Colon (tissue), 2 donors: ENCODE measurements around the gene ALCAM.

ENCODE experiments used
- FAIRE-seq: peaks from 2 replicates; lab custom pipeline; 2012; peaks lifted over from hg19 to GRCh38; lab: Jason Lieb, UNC
- donor health status: control.
- donor health status: control.

ALCAM gene

DNA sequence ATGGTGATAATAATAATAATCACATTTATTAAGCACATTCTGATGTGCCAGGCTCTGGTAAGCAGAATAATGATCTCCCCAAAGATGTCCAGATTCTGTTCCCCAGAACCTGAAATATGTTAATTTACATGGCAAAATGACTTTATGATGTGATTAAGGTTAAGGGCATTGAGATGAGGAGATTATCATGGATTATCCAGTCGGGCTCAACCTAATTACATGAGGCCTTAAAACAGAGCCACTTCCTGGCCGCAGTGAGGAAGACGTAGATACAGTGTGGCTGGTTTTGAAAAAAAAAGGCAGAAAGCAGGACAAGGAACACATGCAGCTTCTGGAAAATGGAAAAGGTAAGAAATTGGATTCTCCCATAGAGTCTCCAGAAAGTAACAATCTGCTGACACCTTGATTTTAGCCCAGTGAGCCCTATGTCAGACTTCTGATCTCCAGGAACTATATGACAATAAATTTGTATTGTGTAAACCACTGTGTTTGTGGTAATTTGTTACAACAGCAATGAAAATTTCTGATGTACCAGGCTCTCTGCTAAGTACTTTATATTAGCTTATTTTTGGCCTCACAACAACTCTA is 126.7 kb downstream of the ALCAM start:
- no peak for FAIRE-seq

DNA sequence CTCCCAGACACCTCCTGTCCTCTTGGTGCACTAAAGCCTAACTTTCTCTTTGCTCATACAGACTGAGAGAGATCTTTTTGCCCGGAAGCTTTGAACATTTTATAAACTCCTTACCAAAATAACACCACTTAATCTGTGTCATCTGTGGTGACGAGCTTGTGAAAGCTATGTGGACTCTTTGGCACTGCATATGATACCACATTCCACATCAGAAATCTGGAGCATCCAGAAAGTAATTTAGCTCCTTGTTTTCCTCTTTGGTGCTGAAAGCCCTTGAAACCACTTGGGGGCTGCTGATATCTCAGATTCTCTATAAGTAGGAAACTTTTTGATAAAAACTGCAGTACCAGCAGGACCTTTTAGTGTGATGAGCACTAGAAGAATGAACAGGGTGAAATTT is 128.3 kb downstream of the ALCAM start:
- no peak for FAIRE-seq

DNA sequence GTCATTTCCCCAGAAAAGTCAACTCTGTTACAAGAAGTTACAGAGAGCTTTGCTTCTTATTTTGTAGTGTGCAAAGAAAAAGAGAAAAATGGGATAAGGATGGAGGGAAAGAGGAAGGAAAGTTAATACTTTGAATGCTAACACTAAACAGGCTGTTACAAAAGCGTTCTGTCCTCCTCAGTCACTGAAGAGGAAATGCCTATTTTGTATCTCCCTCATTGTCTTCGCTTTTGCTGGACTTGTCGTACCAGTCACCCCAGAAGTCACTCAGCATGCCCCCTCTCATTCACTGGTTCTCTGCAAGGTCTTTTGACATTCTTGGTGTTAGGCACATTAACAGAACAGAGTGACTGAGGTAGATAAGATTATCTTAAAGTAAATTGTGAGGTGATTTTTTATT is 129.6 kb downstream of the ALCAM start:
- FAIRE-seq = no peak

DNA sequence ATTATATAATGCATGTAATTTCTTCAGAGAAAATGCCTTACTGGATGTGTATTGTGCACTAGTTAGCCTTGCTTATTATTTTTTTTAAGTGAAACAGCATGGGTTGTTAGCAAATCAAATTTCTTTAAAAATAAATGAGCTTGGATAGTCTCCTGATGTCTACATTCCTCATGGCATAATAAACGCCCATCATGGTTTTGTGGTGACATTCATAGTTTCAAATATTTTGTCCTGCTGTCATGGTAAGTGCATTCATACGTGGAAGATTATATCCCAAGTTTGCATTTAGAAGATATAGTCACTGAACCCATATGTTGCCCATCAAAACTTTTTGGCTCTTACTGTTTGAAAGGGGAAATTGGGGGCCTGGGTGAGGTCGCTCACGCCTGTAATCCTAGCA is 130.7 kb downstream of the ALCAM start:
- no peak for FAIRE-seq

DNA sequence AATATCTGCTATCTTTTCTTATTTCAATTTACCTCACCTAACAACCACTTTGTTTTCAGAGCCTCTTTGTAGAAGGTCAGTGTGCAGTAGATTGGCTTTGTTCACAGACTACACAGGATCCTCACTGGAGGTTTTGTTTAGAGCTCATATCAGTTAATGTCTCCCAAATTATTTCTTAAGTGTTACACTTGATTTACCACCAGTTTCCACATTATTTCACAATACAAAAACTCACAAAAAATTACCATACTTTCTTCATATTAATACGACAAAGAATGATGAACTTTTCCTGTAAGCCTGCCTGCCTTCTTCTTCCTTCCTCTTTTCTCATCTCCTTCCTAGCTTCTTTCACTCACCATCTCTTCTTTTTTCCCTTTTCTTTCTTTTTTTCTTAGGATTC is 133.3 kb downstream of the ALCAM start:
- no peak for FAIRE-seq

DNA sequence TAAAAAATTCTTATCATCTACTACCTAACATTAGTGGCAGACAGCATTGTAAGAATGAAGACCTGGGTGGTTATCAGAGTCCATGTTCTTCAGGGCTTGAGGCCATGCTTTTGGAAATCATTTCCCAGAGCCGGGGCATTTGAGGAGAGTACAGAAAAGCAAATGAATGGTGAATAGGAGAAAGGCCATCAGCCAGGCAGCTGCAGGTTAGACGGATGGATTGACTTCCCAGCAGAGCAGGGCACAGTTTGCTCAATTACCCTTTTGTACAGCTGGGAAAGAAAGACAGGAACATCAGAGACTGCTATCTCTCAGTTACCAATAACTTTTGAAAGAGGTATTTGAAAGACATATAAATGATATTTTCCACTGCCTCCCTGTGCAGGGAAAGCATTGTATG is 135.6 kb downstream of the ALCAM start:
- no peak for FAIRE-seq

DNA sequence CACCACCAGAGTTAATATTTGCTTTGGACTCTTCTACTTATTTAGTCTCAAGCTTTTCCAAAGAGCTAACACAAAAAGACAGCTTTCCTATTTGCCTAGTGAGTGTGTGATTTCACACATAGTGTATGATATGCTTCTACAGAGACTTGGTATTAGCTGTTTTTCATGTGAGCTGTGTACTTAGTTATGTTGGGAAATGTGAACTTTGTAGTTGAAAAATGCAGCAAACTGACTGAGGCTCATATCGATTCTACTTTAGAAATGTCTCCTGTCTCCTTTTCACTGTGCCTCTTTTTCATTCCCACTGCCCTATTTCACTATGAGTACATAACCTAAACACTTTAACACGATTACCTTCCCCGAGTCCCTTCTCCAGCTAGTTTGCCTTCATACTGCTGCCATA is 136.5 kb downstream of the ALCAM start:
- FAIRE-seq = no peak

DNA sequence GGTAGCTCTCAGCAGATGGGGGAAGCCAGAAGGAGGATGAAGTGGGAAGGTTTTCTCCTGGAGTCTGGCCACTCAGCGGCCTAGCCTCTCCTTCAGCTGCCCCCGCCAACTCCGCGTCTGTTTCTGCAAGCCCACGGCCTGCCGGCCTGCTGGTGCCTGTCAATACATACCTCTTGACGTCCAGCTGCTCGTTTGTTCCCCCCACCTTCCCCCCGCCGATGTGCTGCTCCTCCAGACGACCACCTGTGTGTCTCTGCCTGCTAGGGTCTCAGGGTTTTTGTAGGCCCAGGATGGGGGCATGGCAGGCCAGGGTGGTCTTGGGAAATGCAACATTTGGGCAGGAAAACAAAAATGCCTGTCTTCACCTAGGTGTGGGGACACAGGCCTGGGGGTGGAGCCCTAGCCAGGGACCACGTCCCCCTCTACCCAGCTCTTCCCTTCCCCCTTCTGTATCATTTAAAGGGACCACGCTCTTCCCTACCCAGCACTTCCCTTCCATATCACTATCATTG is 137.8 kb downstream of the ALCAM start:
- no peak for FAIRE-seq

DNA sequence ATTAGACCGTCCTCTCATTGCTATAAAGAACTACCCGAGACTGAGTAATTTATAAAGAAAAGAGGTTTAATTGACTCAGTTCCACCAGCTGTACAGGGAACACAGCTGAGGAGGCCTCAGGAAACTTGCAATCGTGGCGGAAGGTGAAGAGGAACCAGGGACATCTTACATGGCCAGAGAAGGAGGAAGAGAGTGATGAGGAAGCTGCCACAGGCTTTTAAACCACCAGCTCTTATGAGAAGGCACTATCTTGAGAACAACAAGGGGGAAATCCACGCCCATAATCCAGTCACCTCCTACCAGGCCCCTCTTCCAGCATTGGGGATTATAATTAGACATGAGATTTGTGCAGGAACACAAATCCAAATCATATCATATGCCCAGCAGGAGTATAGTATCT is 138.5 kb downstream of the ALCAM start:
- FAIRE-seq = no peak

DNA sequence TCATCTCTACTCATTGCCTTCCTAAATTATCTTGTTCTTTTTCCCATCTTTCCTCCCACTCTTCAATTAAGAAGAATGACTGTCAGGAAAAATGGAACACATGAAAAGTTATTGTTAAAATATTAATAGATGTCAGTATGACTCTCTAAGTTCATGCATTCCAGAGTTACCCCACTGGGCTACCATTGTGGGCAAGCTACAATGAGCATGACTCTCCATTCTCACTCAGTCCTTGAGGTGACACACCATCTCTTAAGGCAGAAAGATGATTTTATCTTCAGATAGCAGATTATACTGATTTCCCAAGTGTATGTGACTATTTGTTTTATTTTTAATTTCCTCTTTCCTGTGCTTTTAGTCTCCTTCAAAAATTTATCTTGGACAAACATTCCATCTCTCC is 144.3 kb downstream of the ALCAM start:
- FAIRE-seq = no peak

DNA sequence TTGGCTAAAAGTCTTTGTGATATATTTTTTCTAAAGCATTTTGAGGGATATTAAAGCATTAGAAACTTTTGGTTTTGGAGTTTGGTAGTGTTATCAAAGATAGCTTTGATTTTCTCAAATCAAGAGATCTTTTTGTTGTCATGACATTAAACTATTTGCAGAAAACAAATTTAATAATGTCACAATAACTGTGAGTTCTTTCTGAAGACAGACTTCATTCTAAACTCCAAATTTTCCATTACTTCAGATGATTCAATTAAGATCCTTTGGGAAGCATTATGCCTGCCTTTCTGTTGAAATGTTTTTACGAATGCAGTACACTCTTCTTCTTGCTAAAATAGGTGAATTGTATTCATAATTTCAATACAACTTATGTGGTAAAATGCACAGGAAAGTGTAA is 145.4 kb downstream of the ALCAM start:
- FAIRE-seq = no peak

DNA sequence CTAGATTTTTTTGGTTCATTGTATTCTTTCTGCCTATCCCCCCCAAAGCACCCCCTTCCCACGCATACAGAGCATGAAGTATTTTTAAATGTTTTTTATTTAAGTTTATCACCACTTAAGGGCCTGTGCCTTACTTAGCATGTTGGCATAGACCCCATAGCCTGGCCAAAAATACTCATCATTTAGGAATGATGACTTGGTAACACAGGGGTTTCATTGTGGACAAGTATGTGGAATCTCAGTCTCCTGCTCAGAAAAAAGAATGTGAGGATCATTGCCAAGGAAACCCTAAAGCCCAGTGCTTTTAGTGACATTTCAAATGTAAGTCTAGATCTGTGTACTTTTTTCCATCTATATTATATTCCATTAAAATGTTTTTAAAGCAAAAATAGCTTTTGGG is 146.3 kb downstream of the ALCAM start:
- no peak for FAIRE-seq

DNA sequence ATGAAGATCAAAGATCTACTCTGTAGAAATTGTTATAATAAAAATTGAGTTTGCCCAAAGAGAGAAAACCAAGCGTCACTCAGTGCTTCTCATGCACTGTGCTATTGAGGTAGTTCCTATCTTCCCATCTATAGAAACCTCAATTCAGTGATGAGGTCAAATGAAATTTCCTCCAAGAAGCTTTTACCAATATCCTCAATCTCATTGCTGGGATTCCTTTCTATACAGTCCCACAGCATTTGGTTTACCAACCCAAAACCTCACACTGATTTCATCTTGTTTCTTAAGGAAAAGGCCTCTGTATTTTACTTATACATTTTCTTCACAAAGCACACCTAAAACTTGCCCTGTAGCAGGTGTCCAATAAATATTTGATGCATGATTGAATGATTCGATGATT is 147.2 kb downstream of the ALCAM start:
- no peak for FAIRE-seq

DNA sequence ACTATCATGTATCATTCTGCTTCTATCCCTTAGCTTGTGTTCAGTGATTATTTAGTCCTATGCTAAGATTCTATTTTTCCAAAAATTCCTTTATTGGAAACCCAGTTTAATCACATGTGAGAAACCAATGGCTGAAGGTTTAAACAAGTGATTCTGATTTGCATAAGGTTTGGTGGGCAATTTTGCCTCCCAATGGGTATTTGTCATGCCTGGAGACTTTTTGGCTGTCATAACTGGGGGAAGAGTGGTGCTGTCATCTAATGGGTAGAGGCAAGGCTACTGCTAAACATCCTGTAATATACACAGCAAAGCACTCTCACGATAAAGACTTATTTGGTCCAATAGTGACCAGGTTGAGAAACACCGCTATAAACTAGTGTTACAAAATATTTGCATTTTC is 148.7 kb downstream of the ALCAM start:
- no peak for FAIRE-seq

DNA sequence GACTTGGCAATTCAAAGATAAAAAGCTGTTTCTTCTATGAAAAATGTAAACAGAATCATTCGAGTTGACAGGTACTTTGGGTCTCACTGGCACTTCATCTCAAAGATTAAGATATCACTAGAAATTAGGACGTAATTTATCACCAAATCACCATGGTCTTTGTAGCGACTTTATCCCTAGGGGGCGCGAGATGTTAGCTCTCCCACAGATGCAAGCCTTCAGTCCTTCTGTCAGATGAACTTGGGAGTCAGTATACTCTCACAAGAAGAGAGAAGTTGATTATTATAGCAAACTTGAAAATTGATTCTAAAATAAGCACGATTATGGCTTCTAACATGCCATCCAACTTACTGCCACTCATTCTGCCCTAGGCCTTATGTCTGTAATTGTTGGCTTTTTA is 150.3 kb downstream of the ALCAM start:
- no peak for FAIRE-seq

DNA sequence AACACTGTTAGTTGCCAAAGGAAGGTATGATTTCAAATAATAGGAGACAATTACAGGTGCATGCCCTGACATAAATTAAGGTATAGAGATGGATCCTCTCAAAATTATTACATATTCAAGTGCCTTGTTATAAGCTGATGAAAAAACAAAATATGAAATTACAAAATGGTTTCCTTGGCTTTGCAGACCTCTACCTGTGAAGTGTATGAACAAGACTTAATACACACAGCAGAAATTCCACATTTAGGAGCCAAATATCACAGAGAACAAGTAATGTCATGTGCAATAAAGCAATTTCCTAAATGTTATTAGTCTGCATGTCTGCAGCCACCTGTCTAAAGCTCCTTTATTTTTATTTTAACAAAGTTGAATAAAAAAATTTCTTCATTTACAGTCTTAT is 151.5 kb downstream of the ALCAM start:
- FAIRE-seq = no peak

DNA sequence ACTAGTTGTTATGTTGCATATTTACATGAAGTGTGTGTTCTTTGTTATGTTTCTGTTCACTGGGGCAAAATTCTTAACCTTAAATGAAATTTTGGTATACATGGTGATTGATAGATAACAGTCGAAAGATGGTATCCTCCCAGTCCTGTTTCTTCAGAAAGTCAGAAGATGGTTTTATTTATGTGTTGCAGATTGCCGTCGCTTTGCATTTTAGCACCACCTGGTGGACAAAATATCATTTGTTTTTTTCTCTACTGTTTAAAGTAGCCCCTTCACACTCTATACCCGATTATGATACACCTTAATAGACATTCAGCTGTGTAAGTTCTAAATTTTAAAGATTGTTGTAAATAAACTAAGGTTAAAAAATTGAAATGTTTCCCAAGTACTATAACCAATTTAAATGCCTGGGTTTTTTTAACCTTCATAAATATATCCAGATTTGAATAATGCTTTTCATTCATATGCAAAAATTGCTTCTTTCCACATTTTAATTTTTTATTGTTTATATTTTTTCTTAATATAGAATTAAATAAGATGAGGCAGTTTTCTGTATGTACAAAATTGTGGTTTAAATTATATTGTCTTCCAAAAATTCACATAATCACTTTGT is 152.2 kb downstream of the ALCAM start:
- FAIRE-seq = peak; percentile 65

DNA sequence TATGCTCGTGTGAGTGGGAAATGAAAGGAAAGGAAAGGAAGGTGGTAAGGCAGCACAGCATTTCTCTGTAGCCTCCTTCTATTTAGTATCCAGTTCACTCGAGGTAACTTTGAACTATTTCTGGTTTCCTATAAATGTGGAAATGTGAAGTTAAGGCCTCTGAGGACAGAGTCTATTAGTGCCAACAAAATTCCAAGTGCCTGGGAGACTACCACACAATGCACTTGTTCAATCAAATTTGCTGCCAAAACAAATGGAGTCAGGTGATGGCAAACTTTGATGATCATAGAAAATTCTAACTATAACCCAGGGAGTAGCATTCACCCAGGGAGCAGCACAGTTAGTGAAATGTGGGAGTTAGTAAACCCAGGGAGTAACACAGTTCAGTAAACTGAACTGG is 155.1 kb downstream of the ALCAM start:
- FAIRE-seq = no peak

DNA sequence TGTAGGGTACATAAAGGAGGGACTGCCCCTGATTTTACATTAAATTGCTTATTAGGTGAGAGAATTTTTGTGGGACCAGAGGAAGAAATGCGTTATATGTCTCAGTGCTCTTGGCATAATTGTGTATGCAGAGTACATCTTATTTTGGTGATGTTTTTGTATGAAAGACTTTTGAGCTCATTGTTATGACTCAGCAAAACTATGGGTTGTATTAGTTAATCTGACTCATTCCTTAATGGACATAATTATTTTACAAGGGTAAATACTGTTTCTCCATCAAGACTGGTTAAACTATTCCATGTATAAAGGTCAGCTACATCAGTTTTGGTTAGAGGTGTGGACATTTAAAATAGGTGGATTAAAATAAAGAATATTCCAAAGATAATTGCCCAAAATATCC is 156.8 kb downstream of the ALCAM start:
- no peak for FAIRE-seq

DNA sequence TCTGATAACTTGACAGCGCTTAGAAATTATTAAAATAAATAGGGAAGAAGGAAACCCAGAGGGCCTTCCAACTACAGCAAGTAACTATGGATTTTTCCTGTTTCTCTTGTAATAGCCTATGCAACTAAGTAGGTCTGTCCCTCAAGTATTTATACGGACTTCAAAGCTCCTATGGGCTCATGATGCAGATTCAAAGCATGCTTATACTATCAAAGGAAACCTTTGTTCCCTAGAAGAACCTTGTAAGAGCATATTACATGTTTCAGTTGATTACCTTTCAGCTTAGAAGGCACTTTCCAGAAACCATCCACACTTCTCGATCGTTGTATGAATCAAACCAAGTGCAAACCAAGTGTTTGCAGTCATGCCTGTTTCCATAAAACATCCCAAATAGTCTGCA is 158.8 kb downstream of the ALCAM start:
- FAIRE-seq = no peak

DNA sequence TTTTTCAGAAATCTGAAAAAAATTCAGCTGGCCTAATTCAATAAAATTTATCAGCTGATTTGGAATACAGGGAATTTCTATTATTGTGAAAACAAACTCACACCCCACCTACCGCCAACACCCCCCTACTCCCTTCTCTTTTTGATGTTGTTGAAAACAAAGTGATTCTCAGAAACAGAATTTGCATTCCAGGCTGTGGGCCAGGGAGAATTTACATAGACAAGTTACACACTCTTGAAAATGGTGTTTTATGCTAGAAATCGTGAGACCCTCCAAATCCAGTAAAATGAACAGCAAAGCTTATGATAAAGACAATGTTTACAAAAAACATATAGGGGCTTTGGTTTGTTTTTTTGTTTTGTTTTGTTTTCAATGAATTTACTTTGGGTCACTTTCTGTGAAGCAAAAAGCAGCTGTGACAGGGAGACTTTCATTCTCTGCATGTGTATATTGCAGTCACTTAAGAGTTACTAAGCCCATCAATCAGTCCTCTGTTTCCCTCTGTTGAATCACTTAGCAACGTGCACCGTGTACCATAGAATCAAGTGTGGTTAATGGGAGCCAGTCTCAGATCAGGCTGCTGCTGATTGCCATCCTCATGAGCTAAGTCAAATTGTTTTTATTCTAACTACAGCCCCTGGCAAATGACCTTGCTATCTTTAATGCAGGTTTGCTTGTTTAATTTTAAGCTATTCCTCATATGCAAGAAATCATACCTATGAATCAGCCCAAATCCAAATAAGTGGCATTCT is 159.8 kb downstream of the ALCAM start:
- no peak for FAIRE-seq

DNA sequence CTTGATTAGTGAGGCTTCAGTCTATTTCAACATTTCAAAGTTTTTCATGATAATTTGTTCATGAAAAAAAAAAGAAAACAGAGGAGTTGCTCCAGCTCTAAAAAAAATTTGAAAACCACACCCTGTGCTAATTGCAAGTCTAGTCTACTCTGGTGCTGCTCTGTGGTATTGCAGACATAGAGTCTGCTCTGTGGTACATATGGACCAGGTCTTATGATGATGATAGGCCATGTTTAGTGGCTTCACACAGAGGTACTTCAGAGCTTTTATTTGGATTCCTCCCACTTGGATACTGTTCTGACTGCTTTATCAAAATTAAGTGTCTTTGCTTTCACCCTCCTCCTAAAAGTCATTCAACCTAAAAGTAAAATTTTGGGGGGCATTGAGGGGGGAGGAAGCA is 160.8 kb downstream of the ALCAM start:
- FAIRE-seq = no peak

DNA sequence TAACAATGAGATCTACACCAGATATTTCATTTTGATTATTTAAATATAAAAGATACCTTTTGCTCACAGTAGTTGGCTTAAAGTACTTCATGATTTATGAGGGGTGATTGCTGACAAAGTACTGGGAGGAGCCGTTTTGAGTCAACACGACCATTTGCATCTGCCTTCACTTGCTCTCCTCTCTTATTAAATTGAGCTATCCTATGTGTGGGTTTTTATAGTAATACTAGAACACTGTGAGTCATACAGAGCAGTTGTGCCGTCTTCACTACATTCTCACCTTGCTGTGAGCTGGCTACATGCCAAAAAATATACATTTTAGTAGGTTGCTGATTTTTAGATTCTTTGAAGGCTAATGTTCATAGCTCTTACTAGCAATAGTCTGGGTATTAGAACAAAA is 161.2 kb downstream of the ALCAM start:
- FAIRE-seq = no peak

DNA sequence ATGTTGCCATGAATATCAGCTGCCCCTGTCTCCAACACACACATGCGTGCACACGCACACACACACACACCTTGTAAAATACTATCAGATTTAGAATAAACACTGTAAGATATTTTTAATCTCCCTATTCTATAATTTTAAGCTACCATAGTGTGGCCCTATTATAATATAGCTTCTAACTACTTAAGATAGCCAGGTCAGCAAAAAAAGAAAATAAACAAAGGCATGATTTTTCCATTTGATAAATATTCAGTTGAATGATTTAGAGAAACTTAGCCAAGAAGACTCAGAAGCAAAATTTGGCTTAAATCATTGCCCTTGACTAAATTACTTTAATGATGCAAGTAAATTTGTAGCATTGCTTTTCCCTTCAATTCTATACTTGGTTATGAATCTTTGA is 162.2 kb downstream of the ALCAM start:
- FAIRE-seq = no peak
